ENCODE results near the gene MDM2. TPM values are rescaled to one million over a fixed set of nuclear protein-coding genes. Genes with fewer than 3 reads are reported as not detected.

Gene MDM2
- total and polyA plus RNA-seq, 9 of the 15 experiments (the other 6 are each of a cell fraction or from before 2014, with no cell fraction given): 13.6 to 100 (median 49.0) TPM

- TF ChIP-seq SIX5 (IDR thresholded peaks at IDR 0.05; ENCODE audit: borderline replicate concordance in 1 of 2, insufficient read depth in 1 of 2, low read depth in 1 of 2, low read length in 2 of 2): no peak
- TF ChIP-seq POLR2A (conservative IDR thresholded peaks at IDR 0.05): 0 out of 2 replicates have a peak, but pooled peaks have one; percentile 43
- intact Hi-C loops (cut with micrococcal nuclease): no loop called here
- no TSS peak for BruUV-seq (replicated peaks)
- Histone ChIP-seq H3K4me3 (no peak overlapping the region), H3K36me3 (ENCODE audit: control insufficient read depth, insufficient read depth, low read length) (peaks cover 95% of the 10 kb centered on the region), H2AFZ (ENCODE audit: low read depth, low read length) (no peak overlapping the region), H3K9me3 (replicated peaks; ENCODE audit: control insufficient read depth, insufficient read depth, low read depth, low read length) (no peaks in the 10 kb centered on the region), H3K27ac (ENCODE audit: extremely low read depth, low read depth, low read length) (no peak overlapping the region), H3K4me1 (replicated peaks in 1 of 2; ENCODE audit: control insufficient read depth in 2 of 2, insufficient read depth in 2 of 2, low read length in 2 of 2) (no peaks in the 10 kb centered on the region), H4K20me1 (replicated peaks; ENCODE audit: control insufficient read depth, insufficient read depth, low read length) (0 out of 2 replicates have a peak, but pooled peaks cover 3% of the 10 kb centered on the region), H3K9ac (ENCODE audit: insufficient read depth in 1 of 2, low read depth in 2 of 2, low read length in 2 of 2) (no peak overlapping the region), H3K9me1 (ENCODE audit: control insufficient read depth, insufficient read depth, low read length) (no peaks in the 10 kb centered on the region), H3K27me3 (ENCODE audit: control insufficient read depth in 2 of 2, insufficient read depth in 2 of 2, low read length in 2 of 2) (no peaks in the 10 kb centered on the region), H3K79me2 (ENCODE audit: control insufficient read depth, insufficient read depth, low read length) (0 out of 3 replicates have a peak, but pooled peaks cover 2% of the 10 kb centered on the region), H3K4me2 (ENCODE audit: insufficient read depth, low read length) (no peak overlapping the region)
- ChIA-PET CTCF (ENCODE audit: low intra/inter-chr PET ratio) (no interaction called here), POLR2A (no interaction called here)
- in situ Hi-C loops (cut with MboI): no loop called here
- no peak for DNase-seq (ENCODE audit: extremely low read depth in 1 of 4, low spot score in 3 of 4)
- ATAC-seq: no peak
- no peak for FAIRE-seq
- 88% methylated on average over 5 of the region's 5 CpGs for WGBS (ENCODE audit: insufficient coverage, low coverage, missing lambda C conversion rate)
These were observed 30.3 kb downstream of the MDM2 start for GRCh38 chr12:68838046-68838886.

Data from K562 (cell line).